ENCODE measurements around the gene SMG6.

Gene SMG6

GRCh38 chr17:2056206-2057174, 247.1 kb downstream of the SMG6 start:
- no peak for DNase-seq

DNA sequence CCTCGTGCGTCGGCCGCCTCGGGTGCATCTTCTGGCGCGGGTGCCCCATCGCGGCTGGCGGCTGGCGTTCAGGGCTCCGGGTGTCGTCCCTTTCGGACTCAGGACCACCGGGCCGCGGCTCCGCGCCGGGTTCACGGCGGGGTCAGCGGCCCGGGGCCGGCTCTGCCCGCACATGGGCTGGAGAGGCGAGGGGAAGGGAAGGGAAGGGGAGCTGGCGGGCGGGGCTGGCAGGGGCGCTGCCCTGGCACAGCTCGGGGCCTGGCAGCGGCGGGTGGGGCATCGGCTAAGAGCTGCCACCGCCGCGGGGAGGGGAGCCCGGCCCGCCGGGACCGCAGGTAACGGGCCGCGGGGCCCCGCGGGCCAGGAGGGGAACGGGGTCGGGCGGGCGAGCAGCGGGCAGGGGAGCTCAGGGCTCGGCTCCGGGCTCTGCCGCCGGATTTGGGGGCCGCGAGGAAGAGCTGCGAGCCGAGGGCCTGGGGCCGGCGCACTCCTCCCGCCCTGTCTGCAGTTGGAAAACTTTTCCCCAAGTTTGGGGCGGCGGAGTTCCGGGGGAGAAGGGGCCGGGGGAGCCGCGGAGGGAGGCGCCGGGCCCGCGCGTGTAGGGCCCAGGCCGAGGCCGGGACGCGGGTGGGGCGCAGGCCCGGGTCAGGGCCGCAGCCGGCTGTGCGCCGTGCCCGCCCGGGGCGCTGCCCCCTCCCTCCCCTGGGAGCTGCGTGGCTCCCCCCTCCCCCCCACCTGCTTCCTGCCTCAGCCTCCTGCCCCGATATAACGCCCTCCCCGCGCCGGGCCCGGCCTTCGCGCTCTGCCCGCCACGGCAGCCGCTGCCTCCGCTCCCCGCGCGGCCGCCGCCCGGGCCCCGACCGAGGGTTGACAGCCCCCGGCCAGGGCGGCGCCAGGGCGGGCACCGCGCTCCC, 248.0 kb downstream of the SMG6 start:
- no peak for DNase-seq

DNA sequence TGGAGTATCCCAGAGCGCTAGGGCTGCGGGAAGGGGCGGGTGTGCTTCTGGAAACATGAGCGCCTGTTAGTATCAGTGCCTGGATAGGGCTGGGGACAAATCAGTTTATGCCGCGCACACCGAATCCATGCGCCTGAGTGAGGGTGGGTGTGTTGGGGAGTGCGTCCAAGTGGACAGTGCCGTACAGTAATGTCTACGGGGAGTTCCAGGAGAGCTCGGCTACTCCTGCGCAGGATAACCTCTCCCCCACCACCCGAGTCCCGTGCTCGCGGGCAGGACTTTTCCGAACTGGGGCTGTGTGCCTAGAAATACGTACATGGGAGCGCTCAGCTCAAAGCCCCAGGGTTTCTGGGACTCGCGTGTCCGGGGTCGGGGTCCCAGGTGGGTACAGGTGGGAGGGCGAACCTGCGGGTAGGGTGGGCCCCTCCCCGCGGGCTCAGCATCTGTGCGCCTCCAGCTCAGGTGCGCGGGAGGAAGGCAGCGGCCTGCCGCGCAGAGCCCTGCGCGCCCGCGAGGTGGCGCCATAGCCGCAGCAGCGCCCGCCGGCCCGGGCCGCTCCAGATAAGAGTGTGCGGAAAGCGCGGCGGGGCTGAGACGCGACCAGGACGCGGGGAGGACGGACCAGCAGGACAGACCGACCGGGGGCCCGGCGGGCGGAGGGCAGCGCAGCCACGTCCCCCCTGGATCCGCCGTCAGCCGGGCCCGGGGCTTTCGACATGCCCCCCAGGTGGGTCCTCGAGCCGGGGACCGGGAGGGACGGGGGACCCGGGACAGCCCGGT, 248.9 kb downstream of the SMG6 start, which contains the start of gene HIC1:
HIC1 (plus strand) TSS at position 592 of the 780 bp plus-strand sequence. CDS start 1,588 bp downstream, outside the sequence.
- peak; percentile 73 for DNase-seq

- DNase-seq = no peak
Measured at GRCh38 chr17:2054262-2054511, 249.4 kb downstream of the SMG6 start.

GRCh38 chr17:2053380-2054261, 250.0 kb downstream of the SMG6 start:
- DNase-seq = peak; percentile 63

DNA sequence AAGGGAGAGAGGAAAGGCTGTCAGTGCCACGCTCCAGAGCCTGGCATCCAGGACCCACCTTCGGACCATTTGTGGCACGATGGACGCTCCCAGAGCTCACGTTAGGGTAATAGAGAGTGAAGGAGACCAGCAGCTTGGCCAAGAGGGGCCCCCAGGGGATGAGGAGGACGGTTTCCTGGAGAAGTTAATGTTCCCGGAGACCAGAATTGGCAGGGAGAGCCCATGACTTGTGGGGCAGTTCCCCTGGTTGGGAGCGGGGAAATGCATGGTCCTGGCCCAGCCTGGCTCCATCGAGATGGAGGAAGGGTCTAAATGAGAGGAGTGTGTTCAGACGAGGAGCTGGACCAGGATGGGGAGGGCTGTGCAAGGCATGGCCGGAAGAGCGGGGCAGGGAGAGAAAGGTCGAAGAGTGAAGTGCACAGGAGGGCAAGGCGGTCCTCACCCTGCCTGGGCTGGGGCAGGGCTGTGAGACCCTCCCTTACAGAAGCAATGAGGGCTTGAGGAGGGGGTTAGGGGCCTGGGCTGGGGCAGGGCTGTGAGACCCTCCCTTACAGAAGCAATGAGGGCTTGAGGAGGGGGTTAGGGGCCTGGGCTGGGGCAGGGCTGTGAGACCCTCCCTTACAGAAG, 251.5 kb downstream of the SMG6 start:
- no peak for DNase-seq

- peak; percentile 27 for DNase-seq
Measured at GRCh38 chr17:2051061-2051932, 252.3 kb downstream of the SMG6 start.

- DNase-seq = peak; percentile 70
Measured at GRCh38 chr17:2050300-2051060, 253.1 kb downstream of the SMG6 start.

DNA sequence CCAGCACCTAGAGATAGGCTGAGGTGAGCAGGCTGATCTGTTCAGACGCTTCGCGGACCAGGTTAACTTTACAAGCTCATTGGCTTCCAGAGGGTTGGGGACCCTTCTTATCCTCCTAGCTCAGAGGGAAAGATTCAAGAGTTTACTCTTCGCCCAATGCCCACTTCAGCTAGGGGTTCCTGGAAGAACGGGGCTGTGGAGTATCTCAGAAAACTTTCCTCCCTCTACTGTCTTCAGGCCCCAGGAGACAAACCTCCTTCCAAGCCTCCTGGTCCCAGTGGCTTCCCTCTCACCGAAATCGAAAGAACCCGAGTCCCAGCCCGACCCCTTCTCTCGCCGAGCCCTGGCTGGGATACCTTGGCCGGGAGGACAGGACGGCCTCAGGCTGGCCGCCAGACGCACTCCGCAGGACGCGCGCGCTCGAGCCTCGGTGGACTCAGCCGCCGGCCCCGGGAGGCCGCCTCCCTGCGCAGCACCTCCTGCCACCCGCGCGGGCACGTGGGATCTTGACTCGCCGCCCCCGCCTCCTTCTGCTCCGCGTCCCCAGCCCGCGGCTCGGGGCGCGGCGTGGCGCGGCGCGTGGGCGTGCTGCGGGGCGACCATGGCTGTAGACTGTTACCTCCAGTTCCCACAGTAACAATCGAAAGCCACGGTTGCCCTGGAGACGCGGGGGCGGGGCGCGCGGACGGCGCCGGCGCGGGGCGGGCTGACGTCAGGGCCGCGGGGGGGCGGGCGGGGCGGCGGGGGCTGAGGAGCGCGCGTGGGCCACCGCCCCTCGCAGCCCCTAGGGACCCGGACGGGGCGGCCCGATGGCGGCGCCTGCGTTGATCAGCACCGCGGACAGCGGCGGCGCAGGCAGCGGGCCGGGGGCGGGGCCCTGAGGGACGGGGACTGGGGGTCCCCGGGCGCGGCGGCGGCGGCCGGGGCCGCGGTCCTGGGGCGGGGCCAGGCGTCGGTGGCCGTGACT, 254.0 kb downstream of the SMG6 start:
- DNase-seq = peak; percentile 75

GRCh38 chr17:2048805-2049204, 254.8 kb downstream of the SMG6 start:
- DNase-seq = no peak

DNA sequence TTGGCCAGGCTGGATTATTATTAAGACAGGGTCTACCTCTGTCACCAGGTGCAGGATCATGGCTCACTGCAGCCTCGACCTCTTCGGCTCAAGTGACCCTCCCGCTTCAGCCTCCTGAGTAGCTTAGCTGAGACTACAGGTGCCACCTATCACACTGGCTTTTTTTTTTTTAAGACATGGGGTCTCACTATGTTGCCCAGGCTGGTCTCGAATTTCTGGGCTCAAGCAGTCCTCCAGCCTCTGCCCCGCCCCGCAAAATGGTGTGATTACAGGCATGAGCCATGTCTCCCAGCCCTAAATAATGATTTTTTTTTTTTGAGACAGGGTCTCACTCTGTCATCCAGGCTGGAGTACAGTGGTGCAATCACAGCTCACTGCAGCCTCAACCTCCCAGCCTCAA, 256.0 kb downstream of the SMG6 start:
- no peak for DNase-seq

DNA sequence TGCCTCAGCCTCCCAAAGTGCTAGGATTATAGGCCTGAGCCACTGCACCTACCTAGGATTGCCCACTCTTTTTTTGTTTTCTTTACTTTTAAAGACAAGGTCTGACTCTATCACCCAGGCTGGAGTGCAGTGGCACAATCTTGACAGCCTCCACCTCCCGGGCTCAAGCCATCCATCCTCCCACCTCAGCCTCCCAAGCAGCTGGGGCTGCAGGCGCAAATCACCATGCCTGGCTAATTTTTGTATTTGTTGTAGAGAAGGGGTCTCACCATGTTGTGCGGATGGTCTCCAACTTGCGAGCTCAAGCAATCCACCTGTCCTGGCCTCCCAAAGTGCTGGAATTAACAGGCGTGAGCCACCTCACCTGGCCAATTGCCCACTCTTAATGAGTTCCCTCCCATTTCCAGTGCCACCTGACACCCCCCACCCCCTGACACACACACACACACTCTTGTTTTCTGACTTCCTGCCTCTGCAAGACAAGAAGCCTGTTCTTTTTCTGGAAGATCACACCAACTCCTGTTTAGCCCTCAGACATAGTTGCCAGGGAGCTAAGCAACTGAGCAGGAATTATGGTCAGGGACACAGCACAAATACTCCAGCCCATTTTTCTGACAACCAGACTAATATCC, 259.2 kb downstream of the SMG6 start:
- no peak for DNase-seq

DNA sequence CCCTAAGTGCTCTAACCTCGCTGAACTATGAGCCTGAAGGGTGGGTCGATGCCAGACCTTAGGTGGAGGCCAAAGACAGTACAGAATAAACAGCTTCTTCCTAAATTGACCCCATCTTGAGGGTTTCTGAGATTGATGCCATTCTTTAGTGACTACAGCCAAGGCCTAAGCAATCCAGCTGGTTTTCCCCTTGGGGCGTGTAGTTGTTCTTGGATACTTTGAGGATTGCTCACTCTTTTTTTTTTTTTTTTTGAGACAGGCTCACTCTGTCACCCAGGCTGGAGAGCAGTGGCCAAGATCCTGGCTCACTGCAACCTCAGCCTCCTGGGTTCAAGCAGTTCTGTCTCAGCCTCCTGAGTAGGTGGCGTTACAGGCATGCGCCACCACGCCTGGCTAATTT, 259.8 kb downstream of the SMG6 start:
- no peak for DNase-seq

- DNase-seq = no peak
Measured at GRCh38 chr17:2042933-2043332, 260.7 kb downstream of the SMG6 start.

DNA sequence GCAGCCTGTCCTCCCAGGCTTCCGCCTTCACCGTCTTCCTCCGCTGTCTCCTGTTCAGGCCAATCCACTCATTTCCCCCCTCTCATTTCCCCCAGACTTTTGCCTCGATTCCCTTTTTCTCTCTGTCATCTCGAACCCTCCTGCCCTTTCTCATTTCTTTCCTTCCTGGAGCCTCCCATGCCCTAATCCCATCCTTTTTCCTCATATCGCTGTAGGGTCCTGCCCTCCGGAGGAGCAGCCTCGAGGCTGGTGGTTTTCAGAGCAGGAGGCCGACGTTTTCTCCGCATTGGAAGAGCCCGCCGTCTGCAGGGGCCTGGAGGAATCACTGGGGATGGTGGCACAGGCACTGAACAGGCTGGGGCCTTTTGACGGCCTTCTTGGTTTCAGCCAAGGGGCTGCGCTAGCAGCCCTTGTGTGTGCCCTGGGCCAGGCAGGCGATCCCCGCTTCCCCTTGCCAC, 261.2 kb downstream of the SMG6 start:
- DNase-seq = peak; percentile 41

- peak; percentile 95 for DNase-seq
Measured at GRCh38 chr17:2041561-2042389, 261.8 kb downstream of the SMG6 start, which contains the start of gene OVCA2. Gene OVCA2, plus strand, starts transcription at chr17:2042022. Its CDS starts 26 bp downstream, at chr17:2042048.
